GM12878 (cell line): ENCODE data around the gene NSMCE1. TPM values are rescaled to one million over a fixed set of nuclear protein-coding genes. Genes with fewer than 3 reads are reported as not detected.

ENCODE experiments used
- ATAC-seq: fragments of 200-7000 bp; cut with Tn5 transposase; 3 replicates; pipeline ENCODE4 v1.9.1; 2020; ENCODE audit warnings: mild to moderate bottlenecking, moderate library complexity
- BruUV-seq: library from RNA; stranded (reverse); fragments of 400-500 nt; replicated peaks from 2 replicates; lab custom pipeline; 2021; lab: Mats Ljungman, UMichigan
- CTCF ChIA-PET: fragments of 300-600 bp; sonication (Branson Sonifier 250); formaldehyde crosslinking; extraction: SDS; loops from one replicate; lab custom pipeline; 2021; ENCODE audit warnings: inconsistent platforms; lab: Yijun Ruan, JAX
- POLR2A ChIA-PET: fragments of 350-600 bp; formaldehyde crosslinking; extraction: SDS; loops from one replicate; lab custom pipeline; 2021; ENCODE audit warnings: inconsistent platforms; lab: Charles Lee
- RAD21 ChIA-PET: fragments of 300-600 bp; sonication (Branson Sonifier 250); formaldehyde crosslinking; loops from one replicate; lab custom pipeline; 2023; ENCODE audit warnings: antibody characterized with exemption; ENCODE audit not compliant: unreplicated experiment; lab: Charles Lee
- SMC1A ChIA-PET: fragments of 300-600 bp; sonication (Branson Sonifier 250); formaldehyde crosslinking; loops from one replicate; lab custom pipeline; 2023; ENCODE audit not compliant: unreplicated experiment, uncharacterized antibody; lab: Charles Lee
- DNase-seq: peaks from one replicate; pipeline ENCODE4 v3.0.0-alpha.2; 2011; ENCODE audit warnings: low read depth, low spot score
- FAIRE-seq: peaks from 3 replicates; lab custom pipeline; 2011; peaks lifted over from hg19 to GRCh38; lab: Jason Lieb, UNC
- H2AFZ ChIP-seq: 2 replicates; pipeline ENCODE4 v1.6.0; 2011; ENCODE audit warnings: low read depth, low read length, control low read depth; ENCODE audit not compliant: control insufficient read depth
- H3K27ac ChIP-seq: 2 replicates; pipeline ENCODE4 v1.5.1; 2011; ENCODE audit warnings: control low read depth; ENCODE audit not compliant: control insufficient read depth, insufficient read depth
- H3K27me3 ChIP-seq, 2 experiments: replicated peaks in 1 of 2; 2 replicates each; pipeline versions ENCODE4 v1.6.0 to v1.6.1; 2011; ENCODE audit warnings: low read length in 1 of 2; ENCODE audit not compliant: control insufficient read depth in 2 of 2, insufficient read depth in 2 of 2
- H3K36me3 ChIP-seq, 2 experiments: 2 replicates each; pipeline ENCODE4 v1.5.1; 2011; ENCODE audit warnings: low read length in 1 of 2; ENCODE audit not compliant: control insufficient read depth in 2 of 2, insufficient read depth in 2 of 2
- H3K4me1 ChIP-seq: 2 replicates; pipeline ENCODE4 v1.6.1; 2011; ENCODE audit warnings: mild to moderate bottlenecking, low read length, moderate library complexity, mixed read lengths; ENCODE audit not compliant: control insufficient read depth, insufficient read depth
- H3K4me2 ChIP-seq: 2 replicates; pipeline ENCODE4 v1.6.0; 2011; ENCODE audit warnings: control low read depth; ENCODE audit not compliant: control insufficient read depth, insufficient read depth
- H3K4me3 ChIP-seq: fragments of 200-600 bp; sonication (generic); 2 replicates; pipeline ENCODE4 v1.5.1; 2016
- H3K79me2 ChIP-seq: 2 replicates; pipeline ENCODE4 v1.6.0; 2011; ENCODE audit warnings: low read length; ENCODE audit not compliant: control insufficient read depth, insufficient read depth
- H3K9ac ChIP-seq: 2 replicates; pipeline ENCODE4 v1.8.0; 2011; ENCODE audit warnings: low read length, control low read depth, mixed read lengths; ENCODE audit not compliant: control insufficient read depth, insufficient read depth
- H3K9me3 ChIP-seq: replicated peaks from 3 replicates; pipeline ENCODE4 v1.5.1; 2011; ENCODE audit warnings: mild to moderate bottlenecking, low read length; ENCODE audit not compliant: control insufficient read depth, insufficient read depth
- H4K20me1 ChIP-seq: 2 replicates; pipeline ENCODE4 v1.6.0; 2011; ENCODE audit not compliant: control insufficient read depth, insufficient read depth
- CBX3 ChIP-seq: fragments of 200-600 bp; sonication (generic); IDR thresholded peaks from 2 replicates; pipeline ENCODE4 v1.6.1; 2016; ENCODE audit warnings: low read depth, borderline replicate concordance
- FOXM1 ChIP-seq: IDR thresholded peaks from 2 replicates; pipeline ENCODE4 v1.6.1; 2012; ENCODE audit warnings: low read depth, mild to moderate bottlenecking, inconsistent platforms, low read length, moderate library complexity
- IKZF2 ChIP-seq, 2 experiments: fragments of 450-650 bp; IDR thresholded peaks; 2 replicates each; pipeline ENCODE4 v1.6.1; 2017; ENCODE audit warnings: mild to moderate bottlenecking in 2 of 2, moderate library complexity in 2 of 2
- NR2C2 ChIP-seq: IDR thresholded peaks from 2 replicates; pipeline ENCODE4 v1.6.1; 2011; ENCODE audit warnings: borderline replicate concordance, low read depth; ENCODE audit not compliant: control insufficient read depth, insufficient read length
- POLR2A ChIP-seq: IDR thresholded peaks from 2 replicates; pipeline ENCODE4 v1.6.1; 2011; ENCODE audit warnings: low read depth, mild to moderate bottlenecking, low read length
- RAD51 ChIP-seq: fragments of 450-650 bp; IDR thresholded peaks from 2 replicates; pipeline ENCODE4 v1.6.1; 2016; ENCODE audit warnings: moderate library complexity, mild to moderate bottlenecking, inconsistent platforms
- RB1 ChIP-seq: fragments of 450-650 bp; formaldehyde crosslinking; IDR thresholded peaks from 2 replicates; pipeline ENCODE4 v1.6.1; 2017; ENCODE audit warnings: mild to moderate bottlenecking, borderline replicate concordance
- SP1 ChIP-seq: IDR thresholded peaks from one replicate; pipeline ENCODE4 v1.6.1; 2011; ENCODE audit warnings: low read depth, low read length
- SRF ChIP-seq, 2 experiments: IDR thresholded peaks; 2 replicates each; pipeline ENCODE4 v1.6.1; 2011; ENCODE audit warnings: low read depth in 2 of 2, low read length in 2 of 2, mild to moderate bottlenecking in 1 of 2, moderate library complexity in 1 of 2
- STAT3 ChIP-seq: IDR thresholded peaks from 2 replicates; pipeline ENCODE4 v1.6.1; 2011; ENCODE audit warnings: low read depth, low read length, improper control_type of control experiment
- SUPT20H ChIP-seq: IDR thresholded peaks from 2 replicates; pipeline ENCODE4 v1.6.1; 2011; ENCODE audit warnings: low read depth, mild to moderate bottlenecking, low read length, moderate library complexity, borderline replicate concordance; ENCODE audit not compliant: control insufficient read depth
- TAF1 ChIP-seq: IDR thresholded peaks from 2 replicates; pipeline ENCODE4 v1.6.1; 2011; ENCODE audit warnings: mild to moderate bottlenecking, low read depth, low read length, borderline replicate concordance
- USF1 ChIP-seq: IDR thresholded peaks from 2 replicates; pipeline ENCODE4 v1.6.1; 2011; ENCODE audit warnings: borderline replicate concordance, low read depth, mild to moderate bottlenecking, moderate library complexity, mixed read lengths, low read length; ENCODE audit not compliant: insufficient read depth; ENCODE audit errors: extremely low read length
- YY1 ChIP-seq: IDR thresholded peaks from 2 replicates; pipeline ENCODE4 v1.6.1; 2011; ENCODE audit warnings: low read depth, mild to moderate bottlenecking, low read length
- ZBED1 ChIP-seq: IDR thresholded peaks from 2 replicates; pipeline ENCODE4 v1.6.1; 2016; ENCODE audit warnings: borderline replicate concordance
- ZBTB11 ChIP-seq: fragments of 450-650 bp; formaldehyde crosslinking; IDR thresholded peaks from 2 replicates; pipeline ENCODE4 v1.5.0; 2022; ENCODE audit warnings: mild to moderate bottlenecking, missing genetic modification characterization
- ZNF274 ChIP-seq: IDR thresholded peaks from one replicate; pipeline ENCODE4 v1.8.0; 2011; ENCODE audit not compliant: insufficient read length, insufficient read depth
- WGBS: methylation state at CpG from one replicate; pipeline ENCODE4 v1.1.6; 2016; ENCODE audit warnings: low lambda C conversion rate; ENCODE audit not compliant: insufficient replicate concordance, insufficient coverage; ENCODE audit errors: missing lambda C conversion rate; 5-methylcytosine and 5-hydroxymethylcytosine counted together
- in situ Hi-C: fragments of 300-500 bp; cut with MboI; formaldehyde crosslinking; loops from 9 replicates; pipeline ENCODE4 v1.14.3; 2018; ENCODE audit warnings: mixed read lengths
- intact Hi-C: fragments of 100-400 bp; cut with micrococcal nuclease; formaldehyde crosslinking; loops from one replicate; pipeline ENCODE4 v1.14.2; 2022; ENCODE audit not compliant: unreplicated experiment
- polyA plus RNA-seq, 11 experiments: library from polyadenylated mRNA; depleted of rRNA in 4 of 11; unstranded in 6 of 11; stranded (reverse) in 5 of 11; fragments of >200 nt; fragmentation: Nextera tagmentation in 4 of 11; fragmentation: Illumina TruSeq in 1 of 11; extraction: Ambion mirVana in 4 of 11; extraction: Trizol in 1 of 11; gene quantifications; 1 replicate in 1 of 11; 2 replicates in 10 of 11; pipeline versions ENCODE4 v1.2.1 to v1.2.3, GENCODE V29; 2011 to 2016; ENCODE audit warnings: inconsistent platforms in 2 of 11, missing spikeins in 2 of 11, low read depth in 1 of 11
- total RNA-seq, 4 experiments: library from RNA; depleted of rRNA in 3 of 4; stranded (reverse); fragments of >200 nt in 3 of 4; fragmentation: Illumina TruSeq in 1 of 4; extraction: Trizol in 1 of 4; gene quantifications; 2 replicates each; pipeline versions ENCODE4 v1.2.1 to v1.2.3, GENCODE V29; 2013 to 2021

NSMCE1 gene
- total and polyA plus RNA-seq, 10 of the 15 experiments (the other 5 are each of a cell fraction or from before 2014, with no cell fraction given), result 54.0 to 214 (median 71.4) TPM

- in situ Hi-C loops, result no loop called here
- DNase-seq (no peak), ATAC-seq (no peak), FAIRE-seq (no peak)
- no peak overlapping the region for H3K4me2 ChIP-seq
- H3K36me3 ChIP-seq, result peaks cover 0 to 3% of the 10 kb centered on the region in 2 experiments; a peak in 3 of 4 replicates
- 64% methylated on average over 26 of the region's 27 CpGs for WGBS
- no TSS peak for BruUV-seq
- intact Hi-C loops, result no loop called here
- no peak overlapping the region for H3K4me3 ChIP-seq
- H3K9ac ChIP-seq, result no peak overlapping the region
- no peaks in the 10 kb centered on the region for H4K20me1 ChIP-seq
- CTCF ChIA-PET, result interaction anchor here (0.6 to 1.6 kb wide), 7 partner anchors 15 to 226 kb away, joined by 3 to 6 read pairs (median 4); no protein-coding TSS in a partner anchor
- TF ChIP-seq CBX3 (no peak), IKZF2 (IDR thresholded peaks at IDR 0.05) (no peak), POLR2A (no peak), FOXM1 (no peak), NR2C2 (no peak), RB1 (no peak), STAT3 (no peak), SP1 (no peak), RAD51 (no peak), ZBED1 (no peak), SUPT20H (no peak), ZNF274 (no peak), ZBTB11 (CRISPR knock-in tag) (no peak), SRF (IDR thresholded peaks at IDR 0.05; ENCODE audit: low read depth in 2 of 2, low read length in 2 of 2) (no peak), USF1 (no peak), TAF1 (no peak), YY1 (no peak)
- H2AFZ ChIP-seq, result no peak overlapping the region
- POLR2A ChIA-PET, result interaction anchor here (1.0 kb wide), 1 partner anchor 141 kb away, joined by 3 read pairs; no protein-coding TSS in a partner anchor
- RAD21 ChIA-PET, result interaction anchor here (1.0 to 1.7 kb wide), 5 partner anchors 22 to 142 kb away, joined by 3 to 8 read pairs (median 5); partner anchors contain the start of gene KDM8
- H3K4me1 ChIP-seq, result peaks cover 4% of the 10 kb centered on the region; the same call in 1 of the 2 replicates
- H3K27me3 ChIP-seq, result no peaks in the 10 kb centered on the region
- no peaks in the 10 kb centered on the region for H3K79me2 ChIP-seq
- no peak overlapping the region for H3K27ac ChIP-seq
- H3K9me3 ChIP-seq, result no peaks in the 10 kb centered on the region
- SMC1A ChIA-PET, result interaction anchor here (1.1 to 1.4 kb wide), 3 partner anchors 26 to 180 kb away, joined by 3 to 8 read pairs (median 3); no protein-coding TSS in a partner anchor
These were observed 42.8 kb downstream of the NSMCE1 start for GRCh38 chr16:27225536-27226360.
